NCI-H345 treated with DMSO at 0.1 percent for 48 hours (cell line): ENCODE measurements around the gene COA3.
"Not testable (repeated sequence)": the region's sequence is repeated elsewhere in the genome, so short reads cannot be mapped to it uniquely, and the experiment has no call there.

ENCODE experiments used
- DNase-seq: peaks from one replicate; lab custom pipeline; 2025; ENCODE audit not compliant: unreplicated experiment; lab: John Stamatoyannopoulos, UW

COA3 gene

DNA sequence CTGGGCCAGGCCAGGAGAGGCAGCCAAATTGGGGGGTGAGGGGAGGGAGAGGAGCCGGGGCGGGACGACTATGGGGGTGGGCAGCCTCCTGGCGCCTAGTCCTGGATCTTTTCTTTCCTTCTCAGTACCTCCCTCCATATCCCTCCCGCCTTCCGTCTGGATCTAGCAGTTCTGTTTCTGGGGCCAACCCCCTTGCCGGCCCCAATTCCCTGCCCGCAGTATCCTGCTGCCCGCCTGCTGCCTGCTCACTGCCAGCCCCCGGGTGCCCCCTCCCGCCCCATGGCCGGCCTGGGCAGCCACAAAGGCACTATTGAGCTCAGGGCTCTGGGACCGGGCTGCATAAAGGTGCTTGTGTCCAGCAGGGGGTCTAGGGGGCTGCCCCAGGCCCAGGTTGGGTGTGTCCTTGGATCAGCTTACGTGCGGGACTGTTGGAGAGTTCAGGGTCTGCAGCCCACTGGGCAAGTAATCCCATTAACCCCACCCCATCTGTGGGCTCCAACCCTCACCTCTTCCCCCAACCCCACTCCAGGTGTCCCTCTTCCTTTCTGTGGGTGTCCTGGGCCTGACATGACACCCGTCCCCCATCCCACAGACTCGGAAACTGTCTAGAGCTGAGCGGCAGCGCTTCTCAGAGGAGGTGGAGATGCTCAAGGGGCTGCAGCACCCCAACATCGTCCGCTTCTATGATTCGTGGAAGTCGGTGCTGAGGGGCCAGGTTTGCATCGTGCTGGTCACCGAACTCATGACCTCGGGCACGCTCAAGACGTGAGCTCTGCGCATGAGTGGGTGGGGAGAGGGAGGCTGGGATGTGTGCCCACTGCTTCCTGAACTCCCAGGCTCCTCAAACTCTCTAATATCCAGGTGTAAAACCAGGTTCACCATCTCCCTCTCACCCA is 16.1 kb downstream of the COA3 start:
- DNase-seq: no peak

DNA sequence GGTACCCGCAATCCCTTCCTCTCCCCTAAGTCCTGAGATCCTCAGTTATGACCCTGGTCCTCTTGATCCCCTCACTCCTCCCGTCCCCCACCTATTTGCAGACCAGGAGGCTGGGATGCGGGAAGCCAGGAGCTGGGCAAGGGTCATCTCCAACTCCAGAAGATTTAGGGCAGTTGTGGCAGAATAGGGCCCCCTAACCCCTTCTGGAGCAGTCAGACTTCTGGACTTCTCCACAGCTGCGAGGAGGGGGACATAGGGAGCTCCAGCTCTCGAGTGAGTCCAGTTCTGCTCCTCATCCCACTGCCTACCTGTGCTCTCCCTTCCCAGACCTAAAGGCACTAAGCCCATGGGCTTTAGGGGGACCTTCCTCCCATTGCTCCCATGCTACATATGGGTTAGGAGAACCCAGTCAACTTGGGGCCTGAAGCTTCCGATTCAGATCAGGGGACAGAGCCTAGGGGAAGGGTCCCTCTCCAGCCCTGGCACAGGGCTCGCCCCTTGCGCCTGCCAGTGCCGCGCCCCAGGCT is 16.8 kb downstream of the COA3 start:
- no peak for DNase-seq

- no peak for DNase-seq
Observed at GRCh38 chr17:42780851-42781638, 17.5 kb downstream of the COA3 start.

DNA sequence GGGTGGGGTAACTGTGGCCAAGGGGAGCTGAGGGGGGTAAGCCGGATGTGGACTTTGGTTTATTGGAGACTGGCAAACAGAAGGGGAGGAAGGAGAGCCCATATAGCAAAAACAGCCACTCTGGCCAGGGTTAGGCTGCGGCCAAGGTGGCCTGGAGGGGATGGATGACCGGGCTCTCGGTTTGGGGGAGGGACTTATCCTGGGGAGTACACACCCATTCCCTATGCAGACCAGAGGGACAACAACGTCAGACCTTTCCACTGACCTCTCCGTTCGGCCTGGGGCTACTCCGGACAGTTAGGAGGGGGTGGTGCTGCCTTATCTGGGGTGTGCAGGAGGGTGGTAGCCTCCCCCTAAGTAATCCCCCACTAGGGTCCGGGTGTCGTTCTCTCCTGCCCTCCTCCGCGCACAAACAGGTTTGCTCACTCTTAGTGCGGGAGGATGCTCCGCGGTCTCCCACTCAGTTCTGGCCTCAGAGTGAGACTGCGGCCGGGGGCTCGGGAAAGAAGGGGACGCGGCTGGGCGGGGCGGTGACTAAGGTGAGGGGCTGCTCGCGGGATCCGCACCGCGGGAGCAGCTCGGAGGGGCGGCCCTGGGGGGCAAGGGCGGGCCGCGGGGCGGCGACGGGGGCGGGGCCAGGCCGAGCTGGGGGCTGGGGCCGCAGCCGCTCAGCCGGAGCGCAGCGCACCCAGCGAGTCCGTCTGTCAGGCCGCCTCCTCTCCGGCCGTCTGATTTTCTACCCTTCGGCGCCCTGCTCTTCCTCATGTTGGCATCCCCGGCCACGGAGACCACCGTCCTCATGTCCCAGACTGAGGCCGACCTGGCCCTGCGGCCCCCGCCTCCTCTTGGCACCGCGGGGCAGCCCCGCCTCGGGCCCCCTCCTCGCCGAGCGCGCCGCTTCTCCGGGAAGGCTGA is 18.3 kb downstream of the COA3 start, which contains the start of gene WNK4:
Gene WNK4, plus strand, starts transcription at position 675 of the 915 bp plus-strand sequence. Its CDS starts 89 bp downstream, at position 764.
- DNase-seq: no peak

DNA sequence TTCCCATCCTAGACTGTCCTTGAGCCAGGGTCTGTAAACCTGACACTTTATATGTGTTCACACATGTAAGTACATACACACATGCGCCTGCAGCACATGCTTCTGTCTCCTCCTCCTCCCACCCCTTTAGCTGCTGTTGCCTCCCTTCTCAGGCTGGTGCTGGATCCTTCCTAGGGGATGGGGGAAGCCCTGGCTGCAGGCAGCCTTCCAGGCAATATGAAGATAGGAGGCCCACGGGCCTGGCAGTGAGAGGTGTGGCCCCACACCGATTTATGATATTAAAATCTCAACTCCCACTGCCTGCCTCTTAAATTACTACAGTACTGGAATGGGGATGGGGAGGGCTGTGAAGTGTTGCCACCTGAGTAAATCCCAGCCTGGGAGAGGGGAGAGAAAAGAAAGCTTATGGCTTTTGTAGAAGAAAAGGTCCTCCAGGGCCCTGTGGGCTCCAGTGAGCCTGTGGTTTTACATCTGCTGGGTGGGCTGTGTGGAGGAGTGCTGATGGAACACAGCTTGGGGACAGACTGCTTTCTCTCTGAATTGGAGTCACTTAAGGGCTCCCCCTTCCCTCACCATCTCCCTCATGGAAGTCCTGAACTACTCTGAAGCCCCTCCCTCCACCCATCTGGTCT is 19.1 kb downstream of the COA3 start:
- DNase-seq: no peak

- DNase-seq: no peak
Observed at GRCh38 chr17:42778570-42778969, 19.9 kb downstream of the COA3 start.

DNA sequence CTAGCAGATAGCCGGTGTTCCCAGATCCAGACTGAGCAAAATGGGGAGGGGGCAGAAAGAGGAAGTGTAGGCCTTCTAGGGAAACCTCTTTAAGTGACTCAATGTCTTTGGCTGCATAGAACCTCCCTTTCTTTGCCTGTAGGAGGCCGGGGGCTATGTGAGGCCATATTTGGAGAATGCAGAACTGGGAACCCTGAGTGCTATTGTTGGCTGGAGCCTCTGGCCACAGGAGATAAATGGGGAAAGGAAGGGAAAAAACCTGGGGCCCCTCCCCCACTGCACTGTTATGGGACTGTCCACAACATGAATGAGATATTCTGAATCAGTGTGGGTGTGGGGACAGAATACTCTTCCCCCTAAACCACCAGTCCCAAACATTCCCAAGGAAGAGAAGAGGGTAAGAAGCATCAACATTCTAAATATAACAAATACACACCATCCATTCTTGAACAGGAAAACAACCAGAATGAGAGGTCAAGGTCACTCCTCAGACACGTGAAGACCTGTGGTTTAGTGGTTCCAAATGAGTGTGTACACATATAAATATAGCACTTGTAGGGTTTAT is 22.9 kb downstream of the COA3 start:
- DNase-seq: no peak

- DNase-seq: no peak
Observed at GRCh38 chr17:42774066-42774745, 24.3 kb downstream of the COA3 start.

DNA sequence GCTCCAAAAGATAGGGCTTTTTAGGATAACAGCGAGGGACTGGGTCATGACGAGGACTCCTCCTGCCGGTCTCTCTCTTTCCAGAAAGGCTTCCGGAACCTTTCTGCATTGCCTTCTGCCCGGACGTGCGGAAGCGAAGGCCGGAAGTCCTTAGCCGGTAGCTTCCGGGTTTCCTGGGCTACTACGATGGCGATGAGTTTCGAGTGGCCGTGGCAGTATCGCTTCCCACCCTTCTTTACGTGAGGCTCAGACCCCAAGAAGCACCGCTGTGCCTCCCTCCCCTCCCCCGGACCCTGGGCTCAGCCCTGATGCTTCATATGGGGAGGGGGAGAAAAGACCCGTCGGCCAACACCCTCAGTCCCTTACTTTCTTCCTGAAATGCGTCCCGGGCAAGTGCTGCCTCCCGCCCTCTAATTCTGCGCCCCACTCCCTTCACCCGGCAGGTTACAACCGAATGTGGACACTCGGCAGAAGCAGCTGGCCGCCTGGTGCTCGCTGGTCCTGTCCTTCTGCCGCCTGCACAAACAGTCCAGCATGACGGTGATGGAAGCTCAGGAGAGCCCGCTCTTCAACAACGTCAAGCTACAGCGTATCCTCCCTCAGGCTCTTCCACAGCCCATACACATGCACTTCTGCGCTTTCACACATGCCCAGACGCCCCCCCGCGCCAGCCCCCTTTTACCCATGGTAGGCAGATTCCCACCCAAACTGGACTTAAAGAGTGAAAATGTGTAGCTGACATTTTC is 25.0 kb downstream of the COA3 start, which contains the start of gene VPS25:
Gene VPS25, plus strand, starts transcription at position 160 of the 746 bp plus-strand sequence. Its CDS starts 27 bp downstream, at position 187.
- DNase-seq: peak; percentile 70

- DNase-seq: no peak
Observed at GRCh38 chr17:42772945-42773289, 25.6 kb downstream of the COA3 start.

DNA sequence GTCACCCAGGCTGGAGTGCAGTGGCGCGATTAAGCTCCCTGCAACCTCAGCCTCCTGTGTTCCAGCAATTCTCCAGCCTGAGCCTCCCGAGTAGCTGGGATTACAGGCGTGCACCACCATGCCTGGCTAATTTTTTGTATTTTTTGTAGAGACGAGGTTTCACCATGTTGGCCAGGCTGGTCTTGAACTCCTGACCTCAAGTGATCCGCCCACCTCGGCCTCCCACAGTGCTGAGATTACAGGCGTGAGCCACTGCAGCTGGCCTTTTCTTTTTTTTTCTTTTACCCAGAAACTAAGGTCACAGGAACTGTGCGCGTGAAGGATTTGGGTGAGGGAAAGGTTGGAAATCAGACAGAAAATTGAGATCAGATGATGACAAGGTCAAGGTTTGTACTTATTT is 28.5 kb downstream of the COA3 start:
- not testable (repeated sequence) for DNase-seq

DNA sequence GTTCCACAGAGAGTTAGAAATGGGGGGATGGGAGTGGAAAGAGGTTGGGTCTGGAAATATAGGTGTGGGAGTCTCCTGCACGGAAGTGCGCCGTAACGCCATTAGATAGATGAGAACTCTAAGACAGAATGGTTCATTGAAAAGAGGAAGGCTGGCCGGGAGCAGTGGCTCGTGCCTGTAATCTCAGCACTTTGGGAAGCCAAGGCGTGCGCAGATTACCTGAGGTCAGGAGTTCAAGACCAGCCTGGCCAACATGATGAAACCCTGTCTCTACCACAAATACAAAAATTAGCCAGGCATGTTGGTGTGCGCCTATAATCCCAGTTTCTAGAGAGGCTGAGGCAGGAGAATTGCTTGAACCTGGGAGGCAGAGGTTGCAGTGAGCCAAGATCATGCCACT is 30.5 kb downstream of the COA3 start:
- not testable (repeated sequence) for DNase-seq

GRCh38 chr17:42767512-42767911 is 31.0 kb downstream of the COA3 start:
- DNase-seq: no peak

DNA sequence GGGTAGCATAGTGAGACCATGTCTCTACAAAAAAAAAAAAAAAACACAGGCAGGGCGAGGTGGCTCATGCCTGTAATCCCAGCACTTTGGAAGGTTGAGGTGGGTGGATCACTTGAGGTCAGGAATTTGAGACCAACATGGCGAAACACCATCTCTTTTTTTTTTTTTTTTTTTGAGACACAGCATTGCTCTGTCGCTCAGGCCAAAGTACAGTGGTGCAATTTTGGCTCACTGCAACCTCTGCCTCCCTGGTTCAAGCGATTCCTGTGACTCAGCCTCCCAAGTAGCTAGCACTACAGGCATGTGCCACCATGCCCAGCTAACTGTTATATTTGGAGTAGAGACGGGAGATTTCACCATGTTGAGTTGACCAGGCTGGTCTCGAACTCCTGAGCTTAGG is 32.4 kb downstream of the COA3 start:
- DNase-seq: no peak

DNA sequence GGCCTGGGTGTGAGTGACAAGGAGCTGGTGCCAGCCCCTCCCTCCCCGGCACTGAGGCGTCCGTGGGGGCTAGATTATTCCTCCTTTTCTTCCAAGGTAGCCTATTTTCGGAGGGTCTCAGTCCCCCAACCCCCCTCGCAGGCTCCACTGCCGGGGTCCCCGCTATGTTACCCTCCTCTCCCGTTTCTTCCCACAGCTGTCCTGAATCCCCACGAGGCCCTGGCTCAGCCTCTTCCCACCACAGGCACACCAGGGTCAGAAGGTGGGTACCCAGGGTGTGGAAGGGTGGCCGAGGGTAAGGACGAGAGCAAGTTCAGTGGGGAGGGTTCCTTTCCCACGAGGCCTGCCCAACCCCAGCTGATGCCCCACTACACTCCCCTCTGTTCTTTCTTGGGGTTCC is 36.9 kb downstream of the COA3 start:
- DNase-seq: no peak

- no peak for DNase-seq
Observed at GRCh38 chr17:42760652-42761581, 37.6 kb downstream of the COA3 start, which contains the start of gene RAMP2. Gene RAMP2, plus strand, starts transcription at chr17:42761227. Its CDS starts 35 bp downstream, at chr17:42761262.

DNA sequence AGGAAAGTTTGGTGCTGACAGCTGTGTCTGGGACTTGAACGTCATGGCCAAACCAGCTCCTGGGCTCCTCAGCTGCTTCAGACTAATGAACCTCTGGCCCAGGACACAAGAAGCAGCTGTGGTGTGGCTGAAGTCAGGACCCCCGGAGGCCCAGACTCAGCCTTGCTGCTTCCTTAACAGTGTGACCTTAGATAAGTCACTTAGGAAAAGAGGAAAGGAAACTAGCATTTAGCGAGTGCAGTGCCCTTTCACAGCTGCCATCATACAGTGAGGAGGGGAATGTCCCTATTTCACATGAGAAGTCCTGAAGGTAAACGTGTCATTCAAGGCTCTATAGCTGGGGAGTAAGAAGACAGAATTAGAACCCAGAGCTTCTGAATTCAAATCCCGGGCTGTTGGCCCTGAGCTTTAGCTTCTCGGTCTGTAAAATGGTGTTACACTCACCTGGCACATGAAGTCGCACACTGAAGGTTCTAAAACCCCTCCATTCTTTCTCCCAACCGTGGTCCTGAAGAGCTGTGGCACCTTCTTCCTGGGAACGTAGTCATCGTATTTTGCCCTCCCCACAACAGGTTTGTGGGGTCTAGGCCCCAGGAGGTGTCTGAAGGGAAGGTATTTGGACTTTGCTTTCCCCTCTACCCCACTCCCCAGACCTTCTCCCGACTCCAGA is 38.4 kb downstream of the COA3 start:
- no peak for DNase-seq
